SU-DHL-6 (cell line): Measurements from ENCODE around the gene TMEM235.

Experiments used
- H2AFZ ChIP-seq: fragments of 200-600 bp; sonication (generic); 2 replicates; pipeline ENCODE4 v1.6.1; 2014; ENCODE audit warnings: low read depth, mild to moderate bottlenecking, moderate library complexity, mixed read lengths, antibody characterized with exemption, low read length; ENCODE audit not compliant: severe bottlenecking
- H3F3A ChIP-seq: fragments of 200-600 bp; shearing (Covaris generic); 2 replicates; pipeline ENCODE4 v1.6.0; 2016; ENCODE audit warnings: antibody characterized with exemption, mild to moderate bottlenecking; ENCODE audit not compliant: insufficient read depth
- H3K27ac ChIP-seq: fragments of 200-600 bp; sonication (generic); 2 replicates; pipeline ENCODE4 v1.5.1; 2016; ENCODE audit warnings: low read depth, mild to moderate bottlenecking, low read length, moderate library complexity, mixed read lengths
- H3K27me3 ChIP-seq: fragments of 200-600 bp; sonication (generic), shearing (Covaris generic); 2 replicates; pipeline ENCODE4 v1.6.0; 2014; ENCODE audit warnings: mild to moderate bottlenecking, low read length
- H3K36me3 ChIP-seq: fragments of 200-600 bp; sonication (generic); 2 replicates; pipeline ENCODE4 v1.6.1; 2014; ENCODE audit warnings: mild to moderate bottlenecking, low read length, mixed read lengths
- H3K4me2 ChIP-seq: fragments of 300-600, 200-600 bp; shearing (Covaris generic), sonication (generic); 2 replicates; pipeline ENCODE4 v1.6.0; 2014; ENCODE audit warnings: low read length, low read depth, mild to moderate bottlenecking; ENCODE audit not compliant: poor library complexity, severe bottlenecking
- H3K4me3 ChIP-seq: fragments of 200-600 bp; sonication (generic); 2 replicates; pipeline ENCODE4 v1.5.1; 2014; ENCODE audit warnings: antibody characterized with exemption, low read length, mild to moderate bottlenecking, mixed read lengths; ENCODE audit not compliant: insufficient read depth, poor library complexity, severe bottlenecking
- H3K79me2 ChIP-seq: fragments of 200-600 bp; sonication (generic); 2 replicates; pipeline ENCODE4 v1.6.1; 2014; ENCODE audit warnings: mild to moderate bottlenecking, low read length, moderate library complexity; ENCODE audit not compliant: insufficient read depth
- H3K9ac ChIP-seq: fragments of 200-600 bp; sonication (generic); 2 replicates; pipeline ENCODE4 v1.7.0; 2014; ENCODE audit warnings: mild to moderate bottlenecking, low read length
- H3K9me2 ChIP-seq: fragments of 200-600 bp; sonication (generic); replicated peaks from 2 replicates; pipeline ENCODE4 v1.6.1; 2014; ENCODE audit warnings: low read length; ENCODE audit not compliant: insufficient read depth
- H3K9me3 ChIP-seq: fragments of 200-600 bp; sonication (generic); 2 replicates; pipeline ENCODE4 v1.6.1; 2014; ENCODE audit warnings: low read length, mixed read lengths; ENCODE audit not compliant: insufficient read depth
- H4K20me1 ChIP-seq: fragments of 200-600 bp; sonication (generic); 2 replicates; pipeline ENCODE4 v1.6.1; 2014; ENCODE audit warnings: low read depth, mild to moderate bottlenecking, antibody characterized with exemption, low read length, moderate library complexity, mixed read lengths
- EZH2phosphoT487 ChIP-seq: fragments of 200-600 bp; sonication (generic), shearing (Covaris generic); conservative IDR thresholded peaks from 2 replicates; pipeline ENCODE4 v1.6.1; 2018; ENCODE audit warnings: mild to moderate bottlenecking, antibody characterized with exemption, low read length, moderate library complexity, mixed read lengths
- TF ChIP-seq, protein P1 (sequence below): fragments of 200-600 bp; sonication (generic); IDR thresholded peaks from one replicate; pipeline ENCODE4 v1.5.1; 2017; ENCODE audit warnings: antibody characterized with exemption, mild to moderate bottlenecking, low read length, moderate library complexity; ENCODE audit not compliant: insufficient read depth, poor library complexity, severe bottlenecking

The TMEM235 gene

DNA sequence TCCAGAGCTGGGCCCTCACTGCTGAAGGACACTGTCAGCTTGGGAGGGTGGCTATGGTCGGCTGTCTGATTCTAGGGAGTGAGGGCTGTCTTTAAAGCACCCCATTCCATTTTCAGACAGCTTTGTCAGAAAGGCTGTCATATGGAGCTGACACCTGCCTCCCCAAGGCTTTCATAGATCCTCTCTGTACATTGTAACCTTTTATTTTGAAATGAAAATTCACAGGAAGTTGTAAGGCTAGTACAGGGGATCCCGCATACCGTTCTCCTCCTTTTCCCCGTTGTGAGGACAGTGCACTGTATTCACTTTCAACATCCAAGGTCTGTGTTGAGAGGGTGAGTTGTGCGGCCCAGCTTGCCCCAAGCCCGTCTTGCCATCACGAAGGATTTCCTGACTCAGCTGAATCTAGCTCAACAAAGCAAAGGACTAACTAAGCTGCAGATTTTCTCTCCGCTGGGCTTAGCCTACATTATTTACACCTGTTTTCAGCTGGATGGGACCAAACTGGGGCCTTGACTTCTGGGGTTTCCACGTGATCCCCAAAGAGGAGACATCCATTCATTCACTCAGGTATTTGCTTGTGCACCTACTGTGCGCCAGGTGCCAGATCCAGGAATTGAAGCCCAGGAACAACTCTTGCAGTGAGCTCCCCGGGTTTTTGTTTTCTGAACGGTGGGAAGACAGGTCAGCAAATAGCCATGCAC is 5.2 kb upstream of the TMEM235 start:
- H3K4me2 ChIP-seq, result no peak overlapping the region
- H3F3A ChIP-seq, result peaks cover 19% of the 10 kb centered on the region
- H3K9me3 ChIP-seq, result no peaks in the 10 kb centered on the region
- no peak overlapping the region for H3K9ac ChIP-seq
- H3K27ac ChIP-seq, result no peak overlapping the region
- no peak overlapping the region for H2AFZ ChIP-seq
- no peaks in the 10 kb centered on the region for H4K20me1 ChIP-seq
- peaks cover 10% of the 10 kb centered on the region; the same call in 1 of the 2 replicates for H3K36me3 ChIP-seq
- no peaks in the 10 kb centered on the region for H3K27me3 ChIP-seq
- no peak overlapping the region for H3K4me3 ChIP-seq
- no peak for TF ChIP-seq EZH2phosphoT487
- TF ChIP-seq, protein P1, sequence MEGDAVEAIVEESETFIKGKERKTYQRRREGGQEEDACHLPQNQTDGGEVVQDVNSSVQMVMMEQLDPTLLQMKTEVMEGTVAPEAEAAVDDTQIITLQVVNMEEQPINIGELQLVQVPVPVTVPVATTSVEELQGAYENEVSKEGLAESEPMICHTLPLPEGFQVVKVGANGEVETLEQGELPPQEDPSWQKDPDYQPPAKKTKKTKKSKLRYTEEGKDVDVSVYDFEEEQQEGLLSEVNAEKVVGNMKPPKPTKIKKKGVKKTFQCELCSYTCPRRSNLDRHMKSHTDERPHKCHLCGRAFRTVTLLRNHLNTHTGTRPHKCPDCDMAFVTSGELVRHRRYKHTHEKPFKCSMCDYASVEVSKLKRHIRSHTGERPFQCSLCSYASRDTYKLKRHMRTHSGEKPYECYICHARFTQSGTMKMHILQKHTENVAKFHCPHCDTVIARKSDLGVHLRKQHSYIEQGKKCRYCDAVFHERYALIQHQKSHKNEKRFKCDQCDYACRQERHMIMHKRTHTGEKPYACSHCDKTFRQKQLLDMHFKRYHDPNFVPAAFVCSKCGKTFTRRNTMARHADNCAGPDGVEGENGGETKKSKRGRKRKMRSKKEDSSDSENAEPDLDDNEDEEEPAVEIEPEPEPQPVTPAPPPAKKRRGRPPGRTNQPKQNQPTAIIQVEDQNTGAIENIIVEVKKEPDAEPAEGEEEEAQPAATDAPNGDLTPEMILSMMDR, result no peak
- H3K79me2 ChIP-seq, result no peaks in the 10 kb centered on the region
- no peaks in the 10 kb centered on the region for H3K9me2 ChIP-seq

DNA sequence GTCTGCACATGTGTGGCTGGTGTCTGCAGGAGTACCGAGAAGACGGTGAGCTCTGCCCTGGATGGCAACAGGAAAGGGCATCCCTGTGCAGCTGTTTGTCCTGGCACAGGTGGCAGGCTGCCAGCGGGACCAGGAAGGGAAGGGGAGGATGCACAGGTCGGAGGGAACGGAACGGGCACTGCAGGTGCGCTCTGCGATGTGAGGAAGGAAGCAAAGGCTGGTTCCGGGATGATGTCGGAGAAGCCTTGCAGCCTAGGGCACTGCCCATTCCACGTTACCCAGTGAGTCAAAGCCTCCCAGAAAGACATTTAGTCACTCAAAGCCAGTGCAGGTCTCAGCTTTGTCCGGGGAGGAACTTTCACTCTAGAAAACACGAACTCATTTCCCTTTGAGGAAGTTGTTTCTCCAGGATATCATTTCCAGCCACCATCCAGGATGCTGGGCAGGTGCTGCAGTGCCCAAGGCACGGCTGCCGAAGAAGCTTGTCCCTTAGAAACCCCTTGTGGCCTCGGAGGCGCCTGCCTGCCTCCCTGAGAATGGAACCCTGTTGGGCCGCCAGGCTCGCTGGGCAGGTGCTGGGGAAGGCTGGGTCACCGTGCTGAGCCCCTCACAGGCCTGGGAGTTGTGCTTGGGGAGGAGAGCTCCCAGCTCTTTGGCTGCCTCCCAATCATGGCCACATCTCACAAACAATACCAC is 4.5 kb upstream of the TMEM235 start:
- Histone ChIP-seq H2AFZ (no peak overlapping the region), H3K4me3 (no peak overlapping the region), H3K9ac (no peak overlapping the region), H3K4me2 (no peak overlapping the region), H3K9me3 (no peaks in the 10 kb centered on the region), H3K79me2 (no peaks in the 10 kb centered on the region), H3K27me3 (no peaks in the 10 kb centered on the region), H4K20me1 (no peaks in the 10 kb centered on the region), H3F3A (peaks cover 19% of the 10 kb centered on the region), H3K27ac (no peak overlapping the region), H3K9me2 (no peaks in the 10 kb centered on the region), H3K36me3 (peaks cover 6% of the 10 kb centered on the region; the same call in 1 of the 2 replicates)
- no peak for TF ChIP-seq EZH2phosphoT487
- TF ChIP-seq, protein P1, result no peak

DNA sequence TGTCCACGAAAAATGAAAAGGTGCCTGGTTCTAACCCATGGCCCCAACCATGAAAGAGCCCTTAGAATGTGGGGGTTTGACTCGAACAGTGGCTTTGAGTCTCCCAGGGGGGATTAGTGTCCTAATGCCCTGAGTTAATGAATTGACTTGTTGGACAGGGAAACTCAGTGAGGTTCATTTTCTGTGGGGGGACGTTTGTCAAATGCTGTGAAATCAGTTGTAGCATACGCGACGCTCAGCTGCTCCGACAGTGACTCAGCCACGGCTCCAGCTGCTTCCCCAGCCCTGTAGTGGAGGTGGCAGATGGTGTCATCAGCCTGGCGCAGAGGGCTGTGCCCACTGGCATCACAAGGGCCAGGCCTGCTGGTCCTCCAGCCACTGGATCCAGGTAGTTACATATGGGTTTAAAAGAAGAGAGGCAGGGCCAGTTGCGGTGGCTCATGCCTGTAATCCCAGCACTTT is 3.9 kb upstream of the TMEM235 start:
- no peaks in the 10 kb centered on the region for H3K27me3 ChIP-seq
- H3F3A ChIP-seq, result peaks cover 19% of the 10 kb centered on the region
- no peak overlapping the region for H2AFZ ChIP-seq
- H4K20me1 ChIP-seq, result no peaks in the 10 kb centered on the region
- no peak overlapping the region for H3K27ac ChIP-seq
- TF ChIP-seq, protein P1, result no peak
- TF ChIP-seq EZH2phosphoT487, result no peak
- H3K36me3 ChIP-seq, result peaks cover 5% of the 10 kb centered on the region; the same call in 1 of the 2 replicates
- H3K4me3 ChIP-seq, result no peak overlapping the region
- no peak overlapping the region for H3K9ac ChIP-seq
- no peak overlapping the region for H3K4me2 ChIP-seq
- H3K9me3 ChIP-seq, result no peaks in the 10 kb centered on the region
- H3K79me2 ChIP-seq, result no peaks in the 10 kb centered on the region
- no peaks in the 10 kb centered on the region for H3K9me2 ChIP-seq
